Stimulated activated CD8-positive, alpha-beta memory T cell treated with anti-CD3 and anti-CD28 coated beads, Interleukin-12 subunit alpha, Interleukin-12 subunit beta, amount 100 ng/mL, for 4 hours (primary cell): ENCODE results near the gene RBM34.
A peak's percentile ranks its signal among the peaks of the same experiment; 100 is the strongest.
"Not testable (repeated sequence)": the region's sequence is repeated elsewhere in the genome, so short reads cannot be mapped to it uniquely, and the experiment has no call there.

ENCODE experiments used
- DNase-seq: peaks from one replicate; pipeline ENCODE4 v3.0.0-alpha.2; 2020; ENCODE audit warnings: low read depth

The RBM34 gene

GRCh38 chr1:235160957-235161684, at the start of gene RBM34:
Gene RBM34 (minus strand): TSS chr1:235161250. CDS start chr1:235161226, 24 bp downstream.
- DNase-seq, result peak; percentile 88

GRCh38 chr1:235207209-235207565, 46.1 kb upstream of the RBM34 start:
- DNase-seq, result no peak

DNA sequence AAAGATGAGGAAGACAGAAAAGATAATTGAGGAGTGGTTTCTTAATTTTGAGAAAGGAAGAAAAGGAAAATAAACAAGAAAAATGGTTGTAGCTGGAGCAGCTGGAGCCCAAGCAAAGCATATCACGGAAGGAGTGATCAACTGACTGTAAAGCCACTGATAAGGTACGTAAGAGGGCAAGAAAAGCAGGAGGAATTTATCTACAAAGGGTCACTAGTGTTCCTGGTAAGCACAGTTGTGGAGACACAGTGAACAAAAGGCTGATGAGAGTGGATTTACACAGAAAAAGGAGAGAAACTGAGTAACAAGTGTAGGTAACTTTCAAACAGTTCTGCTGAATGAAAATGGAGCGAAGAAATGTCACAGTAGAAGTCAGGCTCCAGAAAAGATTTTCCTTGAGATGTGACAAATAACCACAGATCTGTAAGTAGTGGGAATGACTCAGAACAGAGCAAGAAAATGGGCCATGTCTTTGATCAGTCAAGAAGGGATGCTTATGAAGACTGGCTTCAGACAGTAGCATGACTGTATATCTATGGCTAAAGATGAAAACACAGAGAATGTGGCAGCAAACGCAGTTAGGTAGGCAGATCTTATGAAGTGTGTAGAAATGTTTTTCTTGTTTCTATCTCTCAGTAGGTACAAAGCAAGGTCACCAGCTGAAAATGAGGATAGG, 45.6 kb upstream of the RBM34 start:
- DNase-seq, result no peak

- no peak for DNase-seq
Observed at GRCh38 chr1:235205687-235206086, 44.6 kb upstream of the RBM34 start.

GRCh38 chr1:235203428-235203827, 42.4 kb upstream of the RBM34 start:
- no peak for DNase-seq

DNA sequence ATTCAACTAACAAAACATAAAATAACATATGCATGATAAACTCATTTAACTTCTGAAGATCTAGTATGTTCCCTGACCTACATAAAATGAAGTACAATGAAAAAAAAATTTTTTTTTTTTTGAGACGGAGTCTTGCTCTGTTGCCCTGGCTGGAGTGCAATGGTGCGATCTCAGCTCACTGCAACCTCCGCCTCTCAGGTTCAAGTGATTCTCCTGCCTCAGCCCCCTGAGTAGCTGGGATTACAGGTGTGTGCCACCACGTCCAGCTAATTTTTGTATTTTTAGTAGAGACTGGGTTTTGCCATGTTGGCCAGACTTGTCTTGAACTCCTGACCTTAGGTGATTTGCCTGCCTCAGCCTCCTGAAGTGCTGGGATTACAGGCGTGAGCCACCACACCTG, 41.4 kb upstream of the RBM34 start:
- not testable (repeated sequence) for DNase-seq

DNA sequence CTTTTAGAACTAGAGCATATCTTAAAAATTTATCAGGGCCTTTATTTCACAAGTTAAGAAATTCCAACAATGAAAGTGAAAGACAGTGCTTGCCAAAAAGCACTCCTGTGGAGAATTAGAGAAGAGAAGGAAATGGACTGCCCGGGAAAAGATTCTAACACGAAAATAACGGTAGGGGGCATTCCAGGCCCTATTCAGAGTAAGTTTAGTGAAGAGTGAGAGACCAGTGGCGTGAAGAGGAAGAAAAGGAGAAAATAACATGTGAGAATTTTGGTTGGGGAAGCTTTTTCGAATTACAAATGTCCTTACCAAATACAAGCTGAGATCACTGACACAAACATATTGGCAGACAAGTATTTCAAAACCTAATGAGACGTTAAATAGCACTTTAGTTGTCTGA, 38.4 kb upstream of the RBM34 start:
- no peak for DNase-seq

DNA sequence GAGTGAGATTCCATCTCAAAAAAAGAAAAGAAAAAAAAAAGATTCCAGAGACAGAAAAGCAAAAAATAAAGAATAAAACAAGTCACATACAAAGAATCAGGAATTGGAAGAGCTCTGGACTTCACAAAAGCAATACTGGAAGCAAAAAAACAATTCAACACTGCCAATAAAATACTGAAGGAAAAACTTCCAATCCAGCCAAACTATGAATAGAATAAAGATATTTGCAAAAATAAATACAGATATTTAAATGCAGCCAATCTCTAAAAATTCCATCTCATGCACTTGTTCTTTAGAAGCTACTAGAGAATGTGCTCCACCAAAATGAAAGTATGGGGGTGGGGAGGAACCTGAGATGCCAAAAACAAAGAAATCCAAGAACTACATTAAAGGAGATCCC, 29.4 kb upstream of the RBM34 start:
- no peak for DNase-seq

GRCh38 chr1:235187316-235187715, 26.3 kb upstream of the RBM34 start:
- DNase-seq, result no peak

DNA sequence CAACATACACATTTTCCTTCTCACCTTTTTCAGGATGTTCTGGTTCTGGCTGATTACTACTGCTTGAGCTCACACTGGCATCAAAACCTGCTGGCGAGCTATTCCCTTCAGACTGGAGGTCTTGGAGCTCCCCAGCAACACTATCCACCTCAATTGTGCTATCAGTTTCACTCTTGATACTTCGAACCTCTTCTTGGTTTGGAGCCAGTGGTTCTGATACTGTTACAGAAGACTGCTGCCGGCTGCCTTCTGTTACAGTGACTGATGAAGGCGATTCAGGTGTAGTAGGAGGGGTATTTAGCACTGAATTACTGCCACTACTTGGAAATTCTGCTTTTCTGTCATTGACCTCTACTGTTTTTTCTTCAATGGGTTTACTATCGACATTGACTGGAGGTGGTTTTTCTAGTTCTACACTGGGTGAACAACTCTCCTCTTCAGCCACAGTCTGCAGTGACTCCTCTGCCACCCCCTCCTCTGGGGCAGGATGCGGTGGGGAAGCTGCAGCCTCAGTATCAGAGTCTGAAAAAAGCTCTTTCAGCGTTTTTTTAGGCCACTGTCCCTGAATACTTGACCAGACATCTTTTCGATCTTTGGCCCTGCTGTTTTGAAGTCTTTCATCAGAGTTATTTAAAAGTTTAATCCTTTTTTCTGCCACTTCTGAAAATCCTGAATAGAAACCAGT, 20.7 kb upstream of the RBM34 start:
- DNase-seq, result no peak

DNA sequence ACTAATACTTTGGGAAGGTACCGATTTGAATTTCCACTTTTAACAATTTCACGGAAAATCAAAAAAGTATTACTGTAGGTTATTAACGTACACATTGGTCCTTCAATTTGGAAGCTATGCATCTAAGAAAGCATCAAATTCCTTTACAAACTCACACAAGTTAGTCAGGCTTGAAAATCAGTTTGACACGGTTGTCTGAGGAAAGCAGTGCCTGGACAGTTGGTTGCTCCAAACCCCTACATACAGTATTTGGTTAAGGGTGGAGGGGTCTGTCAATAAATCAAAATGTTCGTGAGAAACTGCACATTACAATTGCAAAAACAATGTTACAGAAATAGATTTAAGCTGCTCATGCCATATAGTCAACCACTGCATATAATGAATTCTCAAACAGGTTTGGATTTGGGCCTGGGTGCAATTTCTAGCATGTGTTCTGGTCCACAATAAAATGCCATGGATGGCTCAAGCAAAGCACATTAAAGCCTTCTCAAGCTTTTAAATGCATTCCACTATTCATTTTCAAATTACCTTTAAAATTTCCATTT, 19.9 kb upstream of the RBM34 start:
- no peak for DNase-seq

DNA sequence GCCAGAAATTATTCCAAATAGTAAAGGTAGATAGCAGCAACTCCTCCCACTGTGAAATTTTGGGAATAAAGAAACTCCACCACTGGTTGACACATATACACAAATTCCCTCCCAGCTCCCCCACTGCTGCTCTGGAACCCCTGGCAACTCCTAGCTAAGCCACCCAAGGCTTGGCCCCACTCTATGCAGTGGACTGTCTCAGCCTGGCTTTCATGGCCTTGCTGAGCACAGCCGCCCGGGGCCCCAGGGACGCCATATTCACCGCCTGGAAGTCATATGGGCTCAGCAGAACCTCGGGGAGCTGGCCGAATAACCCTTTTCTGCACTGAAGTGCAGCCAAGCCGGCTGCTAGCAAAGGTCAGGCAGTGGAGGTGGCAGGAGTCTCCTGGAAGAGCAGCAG, 15.4 kb upstream of the RBM34 start:
- DNase-seq, result no peak

- no peak for DNase-seq
Observed at GRCh38 chr1:235169986-235170385, 8.9 kb upstream of the RBM34 start.

DNA sequence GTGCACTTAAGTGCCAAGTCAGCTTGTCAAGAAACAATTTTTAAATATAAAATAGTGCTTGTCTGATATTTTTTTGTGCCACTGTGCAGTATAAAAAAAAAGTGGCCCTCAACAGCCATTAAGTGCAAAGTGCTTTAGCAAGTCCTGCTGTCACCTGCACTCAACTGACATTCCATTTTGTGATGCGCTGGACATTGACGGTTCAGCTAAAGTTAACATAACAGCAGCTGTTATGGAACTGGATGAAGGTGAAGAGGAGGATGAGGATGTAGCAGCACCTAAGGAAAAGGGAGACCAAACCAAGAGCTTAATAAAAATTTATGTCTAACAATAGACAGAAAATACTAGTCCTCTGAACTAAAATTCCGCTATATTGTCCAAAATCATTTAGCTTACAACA, 7.3 kb upstream of the RBM34 start:
- DNase-seq, result no peak

DNA sequence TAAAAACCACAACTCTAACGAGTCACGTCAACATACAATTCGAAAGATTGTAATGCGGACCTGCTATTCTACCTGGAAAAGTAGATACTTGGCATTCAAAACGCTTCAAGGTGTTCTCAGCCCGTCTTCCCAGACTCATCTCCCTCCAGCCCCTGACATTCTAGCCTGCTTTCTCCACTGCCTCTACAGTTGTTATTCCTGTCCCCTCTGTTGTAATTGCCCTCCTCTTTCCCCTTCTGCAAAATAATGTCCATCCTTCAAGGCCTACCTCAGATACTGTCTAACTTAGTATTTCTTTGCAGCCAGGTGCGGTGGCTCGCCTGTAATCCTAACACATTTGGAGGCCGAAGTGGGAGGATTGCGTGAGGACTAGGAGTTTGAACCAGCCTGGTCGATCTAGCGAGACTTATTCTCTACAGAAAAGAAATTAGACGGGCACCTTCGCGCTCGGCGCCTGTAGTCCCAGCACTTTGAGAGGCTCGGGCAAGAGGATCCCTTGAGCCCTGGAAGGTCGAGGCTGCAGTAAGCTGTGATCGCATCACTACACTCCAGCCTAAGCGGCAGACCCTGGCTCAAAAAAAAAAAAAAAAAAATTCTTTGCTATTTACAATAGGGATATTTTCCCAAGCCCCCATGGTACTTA, 756 bp upstream of the RBM34 start:
- DNase-seq, result no peak

GRCh38 chr1:235160383-235160956, 580 bp downstream of the RBM34 start:
- no peak for DNase-seq

DNA sequence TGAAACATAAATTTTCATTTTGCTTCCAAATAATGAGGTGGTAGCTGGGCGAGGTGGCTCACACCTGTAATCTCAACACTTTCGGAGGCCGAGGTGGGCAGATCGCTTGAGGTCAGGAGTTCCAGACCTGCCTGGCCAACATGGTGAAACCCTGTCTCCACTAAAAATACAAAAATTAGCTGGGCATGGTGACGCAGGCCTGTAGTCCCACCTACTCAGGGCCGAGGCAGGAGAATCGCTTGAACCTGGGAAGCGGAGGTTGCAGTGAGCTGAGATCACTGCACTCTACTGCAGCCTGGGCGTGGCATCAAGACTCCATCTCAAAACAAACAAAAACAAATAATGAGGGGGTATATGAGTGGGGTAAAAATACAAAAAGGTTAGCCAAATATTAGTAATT, 1.1 kb downstream of the RBM34 start:
- DNase-seq, result not testable (repeated sequence)

DNA sequence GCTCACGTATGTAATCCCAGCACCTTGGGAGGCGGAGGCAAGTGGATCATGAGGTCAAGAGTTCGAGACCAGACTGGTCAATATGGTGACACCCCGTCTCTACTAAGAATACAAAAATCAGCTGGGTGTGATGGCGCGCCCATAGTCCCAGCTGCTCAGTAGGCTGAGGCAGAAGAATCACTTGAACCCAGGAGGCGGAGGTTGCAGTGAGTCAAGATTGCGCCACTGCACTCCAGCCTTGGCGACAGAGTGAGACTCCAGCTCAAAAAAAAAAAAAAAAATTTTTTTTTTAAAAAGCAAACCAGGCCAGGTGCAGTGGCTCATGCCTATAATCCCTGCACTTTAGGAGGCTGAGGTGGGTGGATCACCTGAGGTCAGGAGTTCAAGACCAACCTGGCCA, 1.8 kb downstream of the RBM34 start:
- DNase-seq, result not testable (repeated sequence)

GRCh38 chr1:235158680-235159079, 2.4 kb downstream of the RBM34 start:
- DNase-seq, result no peak

- DNase-seq, result no peak
Observed at GRCh38 chr1:235157150-235157549, 3.9 kb downstream of the RBM34 start.

DNA sequence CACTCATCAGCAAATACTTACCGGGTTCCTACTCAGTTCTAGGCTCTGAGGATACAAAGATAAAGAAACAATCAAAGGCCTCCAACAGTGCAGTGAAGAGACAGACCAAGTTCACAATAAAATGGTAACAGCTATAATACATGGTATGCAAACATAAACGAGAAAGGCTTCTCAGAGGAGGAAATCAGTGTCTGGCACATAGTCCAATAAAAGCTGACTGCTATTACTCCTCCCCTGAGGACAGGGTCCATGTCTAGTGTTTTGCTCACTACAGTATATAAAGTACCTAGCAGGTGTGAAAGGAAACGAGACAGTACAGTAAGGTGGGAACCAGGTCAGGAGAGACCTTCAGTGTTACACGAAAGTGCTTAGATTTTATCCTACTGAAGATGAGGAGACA, 4.3 kb downstream of the RBM34 start:
- no peak for DNase-seq

DNA sequence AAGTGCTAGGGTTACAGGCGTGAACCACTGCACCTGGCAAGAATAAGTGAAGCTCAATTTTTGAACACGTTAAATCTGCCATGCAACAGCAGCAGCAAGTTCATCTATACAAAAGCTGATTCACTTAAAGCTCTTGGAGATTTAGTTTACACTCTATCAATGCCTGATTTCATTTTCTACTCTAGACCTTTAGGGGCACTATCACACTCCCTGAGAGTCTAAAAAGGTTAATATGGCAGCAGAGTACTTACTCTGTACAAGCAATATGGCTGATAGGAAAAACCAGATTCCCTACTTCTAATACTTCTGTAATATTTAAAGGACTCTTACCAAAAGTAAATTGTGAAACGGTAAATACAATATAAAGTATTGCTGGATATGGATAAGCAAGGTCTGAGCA, 4.8 kb downstream of the RBM34 start:
- no peak for DNase-seq
